Dermis microvascular lymphatic vessel endothelial cell (primary cell): ENCODE data around the gene SERHL2. TPM values are rescaled to one million over a fixed set of nuclear protein-coding genes. Genes with fewer than 3 reads are reported as not detected.
"Not testable (repeated sequence)": the region's sequence is repeated elsewhere in the genome, so short reads cannot be mapped to it uniquely, and the experiment has no call there.

Experiments
- DNase-seq, 2 donors: peaks; one replicate each; pipeline versions ENCODE4 v3.0.0 to v3.0.0-alpha.2; 2010; ENCODE audit warnings: low read depth in 2 of 2
- total RNA-seq: library from RNA; depleted of rRNA; stranded (reverse); fragments of >200 nt; gene quantifications from 2 replicates; pipeline ENCODE4 v1.2.1, GENCODE V29; 2014

The SERHL2 gene
- 2.6 and 3.8 TPM in 2 replicates for total RNA-seq

- DNase-seq: peak; percentile 42 to 89
Observed at GRCh38 chr22:42553475-42554361, at the start of gene SERHL2. Gene SERHL2, plus strand, starts transcription at chr22:42553956. Its CDS starts 65 bp downstream, at chr22:42554021.

- not testable (repeated sequence) for DNase-seq
Observed at GRCh38 chr22:42508327-42508974, 45.3 kb upstream of the SERHL2 start.

GRCh38 chr22:42508975-42509364 lies 44.8 kb upstream of the SERHL2 start:
- DNase-seq: not testable (repeated sequence)

GRCh38 chr22:42509548-42509947 lies 44.2 kb upstream of the SERHL2 start:
- no peak for DNase-seq

GRCh38 chr22:42511401-42511891 lies 42.3 kb upstream of the SERHL2 start:
- DNase-seq: no peak

- DNase-seq: peak in 1 of 2 donors; percentile 69
Observed at GRCh38 chr22:42512273-42512990, 41.3 kb upstream of the SERHL2 start.

GRCh38 chr22:42514331-42514730 lies 39.4 kb upstream of the SERHL2 start:
- not testable (repeated sequence) for DNase-seq

- DNase-seq: not testable (repeated sequence)
Observed at GRCh38 chr22:42515304-42515703, 38.5 kb upstream of the SERHL2 start.

GRCh38 chr22:42515896-42516295 lies 37.9 kb upstream of the SERHL2 start:
- no peak for DNase-seq

- not testable (repeated sequence) for DNase-seq
Observed at GRCh38 chr22:42517103-42517502, 36.7 kb upstream of the SERHL2 start.

GRCh38 chr22:42518638-42519524 lies 34.9 kb upstream of the SERHL2 start:
- not testable (repeated sequence) for DNase-seq

- DNase-seq: peak in 1 of 2 donors; percentile 81
Observed at GRCh38 chr22:42519525-42520401, 34.0 kb upstream of the SERHL2 start, which contains the start of gene RRP7A. Gene RRP7A, minus strand, starts transcription at chr22:42519796. Its CDS starts 10 bp downstream, at chr22:42519786.

- DNase-seq: no peak
Observed at GRCh38 chr22:42521228-42521546, 32.6 kb upstream of the SERHL2 start.

- no peak for DNase-seq
Observed at GRCh38 chr22:42522546-42522945, 31.2 kb upstream of the SERHL2 start.

GRCh38 chr22:42528591-42529307 lies 25.0 kb upstream of the SERHL2 start:
- no peak for DNase-seq

GRCh38 chr22:42529435-42529834 lies 24.3 kb upstream of the SERHL2 start:
- not testable (repeated sequence) for DNase-seq

- not testable (repeated sequence) for DNase-seq
Observed at GRCh38 chr22:42531401-42532084, 22.2 kb upstream of the SERHL2 start.

GRCh38 chr22:42533638-42533977 lies 20.1 kb upstream of the SERHL2 start:
- DNase-seq: no peak
